Stimulated activated effector memory CD8-positive, alpha-beta T cell treated with anti-CD3 and anti-CD28 coated beads, Interleukin-12 subunit alpha, Interleukin-12 subunit beta, amount 100 ng/mL, for 72 hours (primary cell): ENCODE results near the gene DEPDC1B.
"Not testable (repeated sequence)": the region's sequence is repeated elsewhere in the genome, so short reads cannot be mapped to it uniquely, and the experiment has no call there.

Source experiments
- ATAC-seq: fragments of 150-1000 bp; cut with Tn5 transposase; 2 replicates; pipeline ENCODE4 v1.10.0; 2021
- DNase-seq, 2 donors: peaks; one replicate each; pipeline ENCODE4 v3.0.0; 2021 to 2022; ENCODE audit warnings: low spot score in 2 of 2
- H3K27ac Mint-ChIP-seq: one replicate; pipeline ENCODE4 v1.8.0; 2022; ENCODE audit warnings: mild to moderate bottlenecking, mixed read lengths
- H3K36me3 Mint-ChIP-seq: one replicate; pipeline ENCODE4 v1.8.0; 2022; ENCODE audit warnings: mild to moderate bottlenecking, mixed read lengths
- H3K4me1 Mint-ChIP-seq: one replicate; pipeline ENCODE4 v1.8.0; 2022; ENCODE audit warnings: mixed read lengths
- H3K4me3 Mint-ChIP-seq: one replicate; pipeline ENCODE4 v1.8.0; 2022; ENCODE audit warnings: mild to moderate bottlenecking, mixed read lengths
- H3K9me3 Mint-ChIP-seq: one replicate; pipeline ENCODE4 v1.8.0; 2022; ENCODE audit warnings: mixed read lengths

DEPDC1B gene

GRCh38 chr5:60636644-60637043, 63.3 kb downstream of the DEPDC1B start:
- Mint-ChIP-seq H3K36me3 (no peaks in the 10 kb centered on the region), H3K4me3 (no peak overlapping the region)

GRCh38 chr5:60636001-60636400, 64.0 kb downstream of the DEPDC1B start:
- no peak for ATAC-seq

More at GRCh38 chr5:60636644-60637043, 63.3 kb downstream of the DEPDC1B start:
- Mint-ChIP-seq H3K9me3 (no peaks in the 10 kb centered on the region), H3K27ac (no peak overlapping the region), H3K4me1 (no peaks in the 10 kb centered on the region)
- ATAC-seq, result no peak
- DNase-seq, result no peak

GRCh38 chr5:60634051-60634450, 65.9 kb downstream of the DEPDC1B start:
- H3K27ac Mint-ChIP-seq, result no peak overlapping the region
- H3K9me3 Mint-ChIP-seq, result no peaks in the 10 kb centered on the region
- DNase-seq (no peak), ATAC-seq (no peak)
- H3K36me3 Mint-ChIP-seq, result no peaks in the 10 kb centered on the region
- H3K4me3 Mint-ChIP-seq, result no peak overlapping the region
- no peaks in the 10 kb centered on the region for H3K4me1 Mint-ChIP-seq

More at GRCh38 chr5:60636001-60636400, 64.0 kb downstream of the DEPDC1B start:
- Mint-ChIP-seq H3K9me3 (no peaks in the 10 kb centered on the region), H3K36me3 (no peaks in the 10 kb centered on the region), H3K27ac (no peak overlapping the region), H3K4me3 (no peak overlapping the region), H3K4me1 (no peaks in the 10 kb centered on the region)
- no peak for DNase-seq

- Mint-ChIP-seq H3K4me1 (no peaks in the 10 kb centered on the region), H3K36me3 (no peaks in the 10 kb centered on the region), H3K9me3 (no peaks in the 10 kb centered on the region), H3K27ac (no peak overlapping the region), H3K4me3 (no peak overlapping the region)
- ATAC-seq, result peak; percentile 8
- no peak for DNase-seq
These were observed 66.6 kb downstream of the DEPDC1B start for GRCh38 chr5:60633341-60633740.

GRCh38 chr5:60632153-60632552, 67.8 kb downstream of the DEPDC1B start:
- Mint-ChIP-seq H3K27ac (no peak overlapping the region), H3K4me3 (no peak overlapping the region), H3K9me3 (no peaks in the 10 kb centered on the region), H3K4me1 (no peaks in the 10 kb centered on the region), H3K36me3 (no peaks in the 10 kb centered on the region)
- ATAC-seq, result no peak
- no peak for DNase-seq

GRCh38 chr5:60630836-60631235, 69.1 kb downstream of the DEPDC1B start:
- ATAC-seq (no peak), DNase-seq (no peak)
- H3K4me1 Mint-ChIP-seq, result no peaks in the 10 kb centered on the region
- H3K9me3 Mint-ChIP-seq, result no peaks in the 10 kb centered on the region
- H3K4me3 Mint-ChIP-seq, result no peak overlapping the region
- no peak overlapping the region for H3K27ac Mint-ChIP-seq
- no peaks in the 10 kb centered on the region for H3K36me3 Mint-ChIP-seq

GRCh38 chr5:60630179-60630578, 69.8 kb downstream of the DEPDC1B start:
- Mint-ChIP-seq H3K9me3 (no peaks in the 10 kb centered on the region), H3K27ac (no peak overlapping the region), H3K4me1 (no peaks in the 10 kb centered on the region), H3K36me3 (no peaks in the 10 kb centered on the region), H3K4me3 (no peak overlapping the region)
- ATAC-seq, result no peak
- DNase-seq, result no peak

GRCh38 chr5:60624875-60625274, 75.1 kb downstream of the DEPDC1B start:
- not testable (repeated sequence) for H3K27ac Mint-ChIP-seq, H3K4me1 Mint-ChIP-seq, H3K4me3 Mint-ChIP-seq, ATAC-seq, H3K36me3 Mint-ChIP-seq, H3K9me3 Mint-ChIP-seq, DNase-seq

- not testable (repeated sequence) for ATAC-seq
These were observed 79.2 kb downstream of the DEPDC1B start for GRCh38 chr5:60620752-60621151.

GRCh38 chr5:60613826-60614225, 86.1 kb downstream of the DEPDC1B start:
- DNase-seq (no peak), ATAC-seq (no peak)
- H3K4me3 Mint-ChIP-seq, result no peak overlapping the region
- H3K9me3 Mint-ChIP-seq, result no peaks in the 10 kb centered on the region
- H3K36me3 Mint-ChIP-seq, result no peaks in the 10 kb centered on the region
- H3K27ac Mint-ChIP-seq, result no peak overlapping the region
- no peaks in the 10 kb centered on the region for H3K4me1 Mint-ChIP-seq

More at GRCh38 chr5:60620752-60621151, 79.2 kb downstream of the DEPDC1B start:
- H3K4me3 Mint-ChIP-seq, H3K9me3 Mint-ChIP-seq, H3K4me1 Mint-ChIP-seq, H3K36me3 Mint-ChIP-seq, DNase-seq, H3K27ac Mint-ChIP-seq: not testable (repeated sequence)

- no peaks in the 10 kb centered on the region for H3K36me3 Mint-ChIP-seq
- no peaks in the 10 kb centered on the region for H3K9me3 Mint-ChIP-seq
- no peak overlapping the region for H3K4me3 Mint-ChIP-seq
- H3K27ac Mint-ChIP-seq, result no peak overlapping the region
- no peaks in the 10 kb centered on the region for H3K4me1 Mint-ChIP-seq
- DNase-seq (no peak), ATAC-seq (no peak)
These were observed 88.7 kb downstream of the DEPDC1B start for GRCh38 chr5:60611099-60611740.

- ATAC-seq (no peak), DNase-seq (no peak)
- Mint-ChIP-seq H3K9me3 (no peaks in the 10 kb centered on the region), H3K4me3 (no peak overlapping the region), H3K36me3 (no peaks in the 10 kb centered on the region), H3K4me1 (no peaks in the 10 kb centered on the region), H3K27ac (no peak overlapping the region)
These were observed 95.2 kb downstream of the DEPDC1B start for GRCh38 chr5:60604771-60605170.

- H3K36me3 Mint-ChIP-seq, result no peaks in the 10 kb centered on the region
- no peaks in the 10 kb centered on the region for H3K9me3 Mint-ChIP-seq
- H3K27ac Mint-ChIP-seq, result no peak overlapping the region
- H3K4me1 Mint-ChIP-seq, result no peaks in the 10 kb centered on the region
- DNase-seq (no peak), ATAC-seq (no peak)
- no peak overlapping the region for H3K4me3 Mint-ChIP-seq
These were observed 101.5 kb downstream of the DEPDC1B start for GRCh38 chr5:60598424-60598823.

GRCh38 chr5:60597572-60598320, 102.2 kb downstream of the DEPDC1B start:
- H3K27ac Mint-ChIP-seq, result no peak overlapping the region

GRCh38 chr5:60594715-60595477, 105.1 kb downstream of the DEPDC1B start:
- peaks cover under 1% of the 10 kb centered on the region for H3K9me3 Mint-ChIP-seq
- DNase-seq, result no peak
- ATAC-seq, result no peak
- H3K4me1 Mint-ChIP-seq, result no peaks in the 10 kb centered on the region
- H3K27ac Mint-ChIP-seq, result no peak overlapping the region
- H3K4me3 Mint-ChIP-seq, result no peak overlapping the region
- no peaks in the 10 kb centered on the region for H3K36me3 Mint-ChIP-seq

More at GRCh38 chr5:60597572-60598320, 102.2 kb downstream of the DEPDC1B start:
- Mint-ChIP-seq H3K9me3 (no peaks in the 10 kb centered on the region), H3K4me3 (no peak overlapping the region), H3K36me3 (no peaks in the 10 kb centered on the region), H3K4me1 (no peaks in the 10 kb centered on the region)
- DNase-seq, result no peak
- ATAC-seq, result no peak
